ENCODE data around the gene FAM228B.

Gene FAM228B

DNA sequence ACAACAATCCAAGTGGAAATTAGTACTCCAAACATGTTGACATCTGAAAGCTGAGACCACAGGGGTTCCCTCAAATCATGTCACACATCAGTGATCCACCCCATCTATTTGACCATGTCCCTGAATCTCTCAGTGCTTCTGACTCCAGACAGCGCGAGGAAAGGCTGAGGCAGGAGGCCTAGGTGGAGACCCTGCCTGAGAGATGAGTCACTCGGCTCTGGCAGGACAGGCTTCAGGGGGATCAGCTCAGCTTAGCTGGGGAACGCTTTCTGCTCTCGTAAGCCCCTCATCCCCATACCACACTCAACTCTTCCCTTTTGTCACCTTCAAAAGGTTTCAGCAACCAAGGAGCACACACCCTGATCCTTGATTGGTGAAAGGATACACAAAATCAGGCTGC is 45.8 kb downstream of the FAM228B start:
- DNase-seq (ENCODE audit: extremely low spot score) = no peak
- TF ChIP-seq CTBP1 (IDR thresholded peaks at IDR 0.05; ENCODE audit: borderline replicate concordance) = no peak
- no peak for TF ChIP-seq FOXM1 (IDR thresholded peaks at IDR 0.05; ENCODE audit: borderline replicate concordance)
- no peak for TF ChIP-seq BHLHE40 (IDR thresholded peaks at IDR 0.05; ENCODE audit: borderline replicate concordance)
- TF ChIP-seq, protein P1, sequence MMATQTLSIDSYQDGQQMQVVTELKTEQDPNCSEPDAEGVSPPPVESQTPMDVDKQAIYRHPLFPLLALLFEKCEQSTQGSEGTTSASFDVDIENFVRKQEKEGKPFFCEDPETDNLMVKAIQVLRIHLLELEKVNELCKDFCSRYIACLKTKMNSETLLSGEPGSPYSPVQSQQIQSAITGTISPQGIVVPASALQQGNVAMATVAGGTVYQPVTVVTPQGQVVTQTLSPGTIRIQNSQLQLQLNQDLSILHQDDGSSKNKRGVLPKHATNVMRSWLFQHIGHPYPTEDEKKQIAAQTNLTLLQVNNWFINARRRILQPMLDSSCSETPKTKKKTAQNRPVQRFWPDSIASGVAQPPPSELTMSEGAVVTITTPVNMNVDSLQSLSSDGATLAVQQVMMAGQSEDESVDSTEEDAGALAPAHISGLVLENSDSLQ (IDR thresholded peaks at IDR 0.05) = no peak
- TF ChIP-seq SUZ12 (IDR thresholded peaks at IDR 0.05) = no peak
- TF ChIP-seq FOXK2 (IDR thresholded peaks at IDR 0.05) = no peak
- no peak for TF ChIP-seq L3MBTL2 (conservative IDR thresholded peaks at IDR 0.05)
- TF ChIP-seq SP1 (IDR thresholded peaks at IDR 0.05) = no peak
- no peak for TF ChIP-seq NFRKB (IDR thresholded peaks at IDR 0.05)
- no peak for TF ChIP-seq ARNT (IDR thresholded peaks at IDR 0.05)
- no peak for TF ChIP-seq HDGF (IDR thresholded peaks at IDR 0.05; ENCODE audit: borderline replicate concordance)
- no peak for TF ChIP-seq FOXA1 (IDR thresholded peaks at IDR 0.05)
- CTCF ChIA-PET = interaction anchor here (0.8 kb wide), 1 partner anchor 44 kb away, joined by 3 read pairs; no protein-coding TSS in a partner anchor
- POLR2A ChIA-PET = no interaction called here

- ChIA-PET POLR2A (no interaction called here), CTCF (no interaction called here)
- TF ChIP-seq ELF4 (IDR thresholded peaks at IDR 0.05) (no peak), FOXA1 (IDR thresholded peaks at IDR 0.05) (no peak), ARNT (IDR thresholded peaks at IDR 0.05) (no peak), LEF1 (IDR thresholded peaks at IDR 0.05; ENCODE audit: borderline replicate concordance) (no peak)
- no peak for DNase-seq (ENCODE audit: extremely low spot score)
Observed at GRCh38 chr2:24174851-24175277, 51.6 kb downstream of the FAM228B start, which contains the start of gene FAM228A. FAM228A (plus strand) TSS chr2:24175053; CDS start chr2:24175481, 428 bp downstream.

- POLR2A ChIA-PET = no interaction called here
- no peak for DNase-seq (ENCODE audit: extremely low spot score)
- TF ChIP-seq FOXA1 (IDR thresholded peaks at IDR 0.05) (no peak), HDGF (IDR thresholded peaks at IDR 0.05; ENCODE audit: borderline replicate concordance) (no peak), CTBP1 (IDR thresholded peaks at IDR 0.05; ENCODE audit: borderline replicate concordance) (no peak), FOXK2 (IDR thresholded peaks at IDR 0.05) (no peak), SUZ12 (IDR thresholded peaks at IDR 0.05) (no peak), BHLHE40 (IDR thresholded peaks at IDR 0.05; ENCODE audit: borderline replicate concordance) (no peak), ZNF384 (IDR thresholded peaks at IDR 0.05) (no peak), NFRKB (IDR thresholded peaks at IDR 0.05) (no peak), TARDBP (IDR thresholded peaks at IDR 0.05) (no peak), FOXM1 (IDR thresholded peaks at IDR 0.05; ENCODE audit: borderline replicate concordance) (no peak), ARNT (IDR thresholded peaks at IDR 0.05) (no peak), L3MBTL2 (conservative IDR thresholded peaks at IDR 0.05) (no peak), ELF4 (IDR thresholded peaks at IDR 0.05) (no peak), LEF1 (IDR thresholded peaks at IDR 0.05; ENCODE audit: borderline replicate concordance) (no peak), SP1 (IDR thresholded peaks at IDR 0.05) (no peak)
- TF ChIP-seq, protein P1 (IDR thresholded peaks at IDR 0.05) = no peak
- CTCF ChIA-PET = no interaction called here
Observed at GRCh38 chr2:24175631-24176187, 52.4 kb downstream of the FAM228B start.

GRCh38 chr2:24176326-24176725 is 53.1 kb downstream of the FAM228B start:
- TF ChIP-seq SP1 (IDR thresholded peaks at IDR 0.05) (no peak), ARNT (IDR thresholded peaks at IDR 0.05) (no peak), FOXA1 (IDR thresholded peaks at IDR 0.05) (no peak), HDGF (IDR thresholded peaks at IDR 0.05; ENCODE audit: borderline replicate concordance) (no peak), TARDBP (IDR thresholded peaks at IDR 0.05) (no peak), NFRKB (IDR thresholded peaks at IDR 0.05) (no peak), ZNF384 (IDR thresholded peaks at IDR 0.05) (no peak)
- ChIA-PET CTCF (interaction anchor here (0.6 kb wide), 1 partner anchor 54 kb away, joined by 3 read pairs; no protein-coding TSS in a partner anchor), POLR2A (no interaction called here)
- DNase-seq (ENCODE audit: extremely low spot score) = no peak

- no peak for DNase-seq (ENCODE audit: extremely low spot score)
- TF ChIP-seq CTBP1 (IDR thresholded peaks at IDR 0.05; ENCODE audit: borderline replicate concordance) (no peak), FOXK2 (IDR thresholded peaks at IDR 0.05) (no peak), NFRKB (IDR thresholded peaks at IDR 0.05) (no peak), BHLHE40 (IDR thresholded peaks at IDR 0.05; ENCODE audit: borderline replicate concordance) (no peak), ARNT (IDR thresholded peaks at IDR 0.05) (no peak), LEF1 (IDR thresholded peaks at IDR 0.05; ENCODE audit: borderline replicate concordance) (no peak), ZNF384 (IDR thresholded peaks at IDR 0.05) (no peak), FOXA1 (IDR thresholded peaks at IDR 0.05) (no peak), SUZ12 (IDR thresholded peaks at IDR 0.05) (no peak), FOXM1 (IDR thresholded peaks at IDR 0.05; ENCODE audit: borderline replicate concordance) (no peak), TARDBP (IDR thresholded peaks at IDR 0.05) (no peak), SP1 (IDR thresholded peaks at IDR 0.05) (no peak), ELF4 (IDR thresholded peaks at IDR 0.05) (no peak), L3MBTL2 (conservative IDR thresholded peaks at IDR 0.05) (no peak), HDGF (IDR thresholded peaks at IDR 0.05; ENCODE audit: borderline replicate concordance) (no peak)
- TF ChIP-seq, protein P1 (IDR thresholded peaks at IDR 0.05) = no peak
- CTCF ChIA-PET = interaction anchor here (0.6 kb wide), 1 partner anchor 47 kb away, joined by 3 read pairs; no protein-coding TSS in a partner anchor
- POLR2A ChIA-PET = no interaction called here
Observed at GRCh38 chr2:24179683-24180082, 56.4 kb downstream of the FAM228B start.

GRCh38 chr2:24181849-24182248 is 58.6 kb downstream of the FAM228B start:
- ChIA-PET POLR2A (interaction anchor here (0.5 kb wide), 1 partner anchor 179 kb away, joined by 3 read pairs; the partner anchor contains the start of gene ITSN2), CTCF (interaction anchor here (0.6 kb wide), 1 partner anchor 781 kb away, joined by 4 read pairs; no protein-coding TSS in a partner anchor)
- no peak for TF ChIP-seq FOXM1 (IDR thresholded peaks at IDR 0.05; ENCODE audit: borderline replicate concordance)
- no peak for TF ChIP-seq L3MBTL2 (conservative IDR thresholded peaks at IDR 0.05)
- no peak for TF ChIP-seq FOXA1 (IDR thresholded peaks at IDR 0.05)
- no peak for TF ChIP-seq ZNF384 (IDR thresholded peaks at IDR 0.05)
- TF ChIP-seq ELF4 (IDR thresholded peaks at IDR 0.05) = no peak
- TF ChIP-seq SP1 (IDR thresholded peaks at IDR 0.05) = no peak
- no peak for TF ChIP-seq TARDBP (IDR thresholded peaks at IDR 0.05)
- TF ChIP-seq ARNT (IDR thresholded peaks at IDR 0.05) = no peak
- TF ChIP-seq LEF1 (IDR thresholded peaks at IDR 0.05; ENCODE audit: borderline replicate concordance) = no peak
- TF ChIP-seq BHLHE40 (IDR thresholded peaks at IDR 0.05; ENCODE audit: borderline replicate concordance) = no peak
- TF ChIP-seq NFRKB (IDR thresholded peaks at IDR 0.05) = no peak
- no peak for TF ChIP-seq CTBP1 (IDR thresholded peaks at IDR 0.05; ENCODE audit: borderline replicate concordance)
- no peak for TF ChIP-seq SUZ12 (IDR thresholded peaks at IDR 0.05)
- no peak for TF ChIP-seq FOXK2 (IDR thresholded peaks at IDR 0.05)
- TF ChIP-seq, protein P1 (IDR thresholded peaks at IDR 0.05) = no peak
- TF ChIP-seq HDGF (IDR thresholded peaks at IDR 0.05; ENCODE audit: borderline replicate concordance) = no peak
- no peak for DNase-seq (ENCODE audit: extremely low spot score)

All from HEK293T (cell line).